H9 (cell line): ENCODE results near the gene SNRNP25. TPM values are rescaled to one million over a fixed set of nuclear protein-coding genes. Genes with fewer than 3 reads are reported as not detected.

Experiments used
- DNase-seq: peaks from one replicate; pipeline ENCODE4 v3.0.0-alpha.2; 2017
- H2AFZ ChIP-seq: one replicate; pipeline ENCODE4 v1.6.1; 2013; ENCODE audit warnings: mild to moderate bottlenecking, low read length, control low read depth, moderate library complexity
- H2AK5ac ChIP-seq: 2 replicates; pipeline ENCODE4 v1.6.1; 2013; ENCODE audit warnings: low read length, control low read depth, mixed read lengths; ENCODE audit not compliant: insufficient read length
- H2BK120ac ChIP-seq: one replicate; pipeline ENCODE4 v1.6.1; 2013; ENCODE audit warnings: low read depth, mild to moderate bottlenecking, low read length, control low read depth, inconsistent platforms; ENCODE audit not compliant: poor library complexity, severe bottlenecking
- H2BK12ac ChIP-seq: 2 replicates; pipeline ENCODE4 v1.6.1; 2013; ENCODE audit warnings: low read length, control low read depth, mixed read lengths, low read depth; ENCODE audit not compliant: insufficient read length
- H2BK15ac ChIP-seq: 2 replicates; pipeline ENCODE4 v1.6.1; 2013; ENCODE audit warnings: low read depth, low read length, control low read depth
- H2BK20ac ChIP-seq: one replicate; pipeline ENCODE4 v1.6.1; 2013; ENCODE audit warnings: low read depth, mild to moderate bottlenecking, low read length, control low read depth, inconsistent platforms; ENCODE audit not compliant: poor library complexity, severe bottlenecking
- H2BK5ac ChIP-seq: 2 replicates; pipeline ENCODE4 v1.6.1; 2013; ENCODE audit warnings: low read length, control low read depth, mixed read lengths; ENCODE audit not compliant: insufficient read length
- H3K14ac ChIP-seq: 2 replicates; pipeline ENCODE4 v1.6.1; 2013; ENCODE audit warnings: low read length, control low read depth; ENCODE audit not compliant: insufficient read depth
- H3K18ac ChIP-seq: 2 replicates; pipeline ENCODE4 v1.6.1; 2013; ENCODE audit warnings: low read depth, mild to moderate bottlenecking, mixed read lengths, low read length, control low read depth; ENCODE audit not compliant: insufficient read length
- H3K23ac ChIP-seq: 2 replicates; pipeline ENCODE4 v1.6.1; 2013; ENCODE audit warnings: low read length, control low read depth, mixed read lengths, low read depth; ENCODE audit not compliant: insufficient read length
- H3K23me2 ChIP-seq: 2 replicates; pipeline ENCODE4 v1.6.1; 2013; ENCODE audit warnings: low read depth, mild to moderate bottlenecking, mixed read lengths, low read length, control low read depth; ENCODE audit not compliant: insufficient read length, poor library complexity, severe bottlenecking
- H3K27ac ChIP-seq: 2 replicates; pipeline ENCODE4 v1.5.1; 2013; ENCODE audit warnings: low read length, control low read depth, mixed read lengths, low read depth; ENCODE audit not compliant: insufficient read length
- H3K27me3 ChIP-seq: 2 replicates; pipeline ENCODE4 v1.6.1; 2013; ENCODE audit warnings: low read length, control low read depth, inconsistent platforms; ENCODE audit not compliant: insufficient read depth
- H3K4ac ChIP-seq: 2 replicates; pipeline ENCODE4 v1.6.1; 2013; ENCODE audit warnings: low read depth, mild to moderate bottlenecking, control low read depth, inconsistent platforms, low read length, moderate library complexity
- H3K4me1 ChIP-seq: 2 replicates; pipeline ENCODE4 v1.6.1; 2013; ENCODE audit warnings: low read length, control low read depth, inconsistent platforms; ENCODE audit not compliant: insufficient read depth
- H3K4me2 ChIP-seq: 2 replicates; pipeline ENCODE4 v1.6.1; 2013; ENCODE audit warnings: low read length, control low read depth, mixed read lengths; ENCODE audit not compliant: insufficient read length, insufficient read depth
- H3K56ac ChIP-seq: 2 replicates; pipeline ENCODE4 v1.6.1; 2013; ENCODE audit warnings: low read depth, mild to moderate bottlenecking, mixed read lengths, low read length, control low read depth; ENCODE audit not compliant: insufficient read length
- H3K79me1 ChIP-seq: 2 replicates; pipeline ENCODE4 v1.6.1; 2013; ENCODE audit warnings: low read depth, mild to moderate bottlenecking, moderate library complexity, low read length, control low read depth, inconsistent platforms; ENCODE audit not compliant: insufficient read depth, poor library complexity, severe bottlenecking
- H3K79me2 ChIP-seq: 2 replicates; pipeline ENCODE4 v1.6.1; 2013; ENCODE audit warnings: low read length, control low read depth, inconsistent platforms; ENCODE audit not compliant: insufficient read depth
- H3K9ac ChIP-seq: 2 replicates; pipeline ENCODE4 v1.6.1; 2013; ENCODE audit warnings: low read length, control low read depth, mixed read lengths; ENCODE audit not compliant: insufficient read length; ENCODE audit errors: extremely low read depth
- H3K9me3 ChIP-seq: one replicate; pipeline ENCODE4 v1.6.1; 2013; ENCODE audit warnings: low read depth, low read length, inconsistent platforms; ENCODE audit not compliant: control insufficient read depth
- H3T11ph ChIP-seq: one replicate; pipeline ENCODE4 v1.6.1; 2013; ENCODE audit warnings: mild to moderate bottlenecking, low read length, control low read depth, inconsistent platforms
- H4K20me1 ChIP-seq: one replicate; pipeline ENCODE4 v1.6.1; 2013; ENCODE audit not compliant: control insufficient read depth, insufficient read length, insufficient read depth
- H4K5ac ChIP-seq: 2 replicates; pipeline ENCODE4 v1.6.1; 2013; ENCODE audit warnings: low read depth, mild to moderate bottlenecking, mixed read lengths, low read length, control low read depth; ENCODE audit not compliant: insufficient read length
- H4K8ac ChIP-seq: replicated peaks from 2 replicates; pipeline ENCODE4 v1.6.1; 2013; ENCODE audit warnings: low read length, control low read depth, mixed read lengths, low read depth; ENCODE audit not compliant: insufficient read length
- H4K91ac ChIP-seq: 2 replicates; pipeline ENCODE4 v1.6.1; 2013; ENCODE audit warnings: low read depth, mild to moderate bottlenecking, moderate library complexity, mixed read lengths, low read length, control low read depth; ENCODE audit not compliant: insufficient read length
- H3K27ac Mint-ChIP-seq, 3 experiments: 2 replicates in 2 of 3; 3 replicates in 1 of 3; pipeline ENCODE4 v1.8.0; 2020 to 2021; ENCODE audit warnings: mixed read lengths in 3 of 3, mild to moderate bottlenecking in 1 of 3, moderate library complexity in 1 of 3
- H3K27me3 Mint-ChIP-seq: 2 replicates; pipeline ENCODE4 v1.8.0; 2021; ENCODE audit warnings: low read depth, mild to moderate bottlenecking, moderate library complexity, mixed read lengths
- H3K36me3 Mint-ChIP-seq, 3 experiments: 2 replicates in 2 of 3; 3 replicates in 1 of 3; pipeline ENCODE4 v1.8.0; 2020 to 2021; ENCODE audit warnings: low read depth in 3 of 3, mixed read lengths in 3 of 3; ENCODE audit not compliant: insufficient read depth in 1 of 3
- H3K4me1 Mint-ChIP-seq, 2 experiments: 2 replicates each; pipeline ENCODE4 v1.8.0; 2020; ENCODE audit warnings: mixed read lengths in 2 of 2
- H3K4me3 Mint-ChIP-seq, 2 experiments: 2 replicates in 1 of 2; 3 replicates in 1 of 2; pipeline ENCODE4 v1.8.0; 2020 to 2021; ENCODE audit warnings: mild to moderate bottlenecking in 2 of 2, mixed read lengths in 2 of 2, moderate library complexity in 1 of 2
- H3K9me3 Mint-ChIP-seq, 2 experiments: 2 replicates in 1 of 2; 3 replicates in 1 of 2; pipeline ENCODE4 v1.8.0; 2020; ENCODE audit warnings: mild to moderate bottlenecking in 2 of 2, mixed read lengths in 2 of 2, moderate library complexity in 1 of 2
- WGBS: extraction: QIAGEN DNeasy Blood & Tissue Kit; methylation state at CpG from one replicate; pipeline ENCODE4 v1.1.7; 2013; ENCODE audit warnings: missing lambda C conversion rate, low lambda C conversion rate, mixed read lengths; ENCODE audit not compliant: insufficient read length; ENCODE audit errors: extremely low coverage; 5-methylcytosine and 5-hydroxymethylcytosine counted together
- total RNA-seq: library from RNA; stranded (reverse); gene quantifications from 2 replicates; pipeline ENCODE4 v1.2.1, GENCODE V29; 2021
- TF ChIP-seq, protein P1 (sequence below): fragments of 200-600 bp; sonication (generic); conservative IDR thresholded peaks from 3 replicates; pipeline ENCODE4 v1.8.0; 2021; ENCODE audit warnings: antibody characterized with exemption, mild to moderate bottlenecking

The SNRNP25 gene
- total RNA-seq, 1 experiment from 2014 or later: 78.5 TPM

- WGBS: no CpG with 5 or more reads among the region's 8 CpGs
Measured at GRCh38 chr16:97822-98221, 44.2 kb downstream of the SNRNP25 start.

More at GRCh38 chr16:97822-98221, 44.2 kb downstream of the SNRNP25 start:
- no peak overlapping the region for H2BK20ac ChIP-seq
- Mint-ChIP-seq H3K27me3 (no peaks in the 10 kb centered on the region), H3K27ac (peak overlapping the region in 2 of 3 experiments; percentile 22 to 28; a peak in 1 of 7 replicates), H3K4me1 (no peaks in the 10 kb centered on the region), H3K4me3 (no peak overlapping the region), H3K36me3 (peaks cover 0 to 20% (median 2%) of the 10 kb centered on the region in 3 experiments; a peak in 2 of 7 replicates), H3K9me3 (no peaks in the 10 kb centered on the region; a peak in 1 of 5 replicates)
- TF ChIP-seq, protein P1, sequence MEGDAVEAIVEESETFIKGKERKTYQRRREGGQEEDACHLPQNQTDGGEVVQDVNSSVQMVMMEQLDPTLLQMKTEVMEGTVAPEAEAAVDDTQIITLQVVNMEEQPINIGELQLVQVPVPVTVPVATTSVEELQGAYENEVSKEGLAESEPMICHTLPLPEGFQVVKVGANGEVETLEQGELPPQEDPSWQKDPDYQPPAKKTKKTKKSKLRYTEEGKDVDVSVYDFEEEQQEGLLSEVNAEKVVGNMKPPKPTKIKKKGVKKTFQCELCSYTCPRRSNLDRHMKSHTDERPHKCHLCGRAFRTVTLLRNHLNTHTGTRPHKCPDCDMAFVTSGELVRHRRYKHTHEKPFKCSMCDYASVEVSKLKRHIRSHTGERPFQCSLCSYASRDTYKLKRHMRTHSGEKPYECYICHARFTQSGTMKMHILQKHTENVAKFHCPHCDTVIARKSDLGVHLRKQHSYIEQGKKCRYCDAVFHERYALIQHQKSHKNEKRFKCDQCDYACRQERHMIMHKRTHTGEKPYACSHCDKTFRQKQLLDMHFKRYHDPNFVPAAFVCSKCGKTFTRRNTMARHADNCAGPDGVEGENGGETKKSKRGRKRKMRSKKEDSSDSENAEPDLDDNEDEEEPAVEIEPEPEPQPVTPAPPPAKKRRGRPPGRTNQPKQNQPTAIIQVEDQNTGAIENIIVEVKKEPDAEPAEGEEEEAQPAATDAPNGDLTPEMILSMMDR: no peak
- no peak for DNase-seq
- no peak overlapping the region for H4K91ac ChIP-seq
- no peak overlapping the region for H4K5ac ChIP-seq
- H3K79me1 ChIP-seq: no peaks in the 10 kb centered on the region
- no peak overlapping the region for H3K4me2 ChIP-seq
- no peak overlapping the region for H2AK5ac ChIP-seq
- no peak overlapping the region for H4K8ac ChIP-seq
- H3K27me3 ChIP-seq: no peaks in the 10 kb centered on the region
- H3K23ac ChIP-seq: no peak overlapping the region
- no peak overlapping the region for H3K14ac ChIP-seq
- no peak overlapping the region for H3T11ph ChIP-seq
- H2BK12ac ChIP-seq: no peak overlapping the region
- H2BK15ac ChIP-seq: no peak overlapping the region
- no peak overlapping the region for H3K27ac ChIP-seq
- no peak overlapping the region for H2BK120ac ChIP-seq
- no peaks in the 10 kb centered on the region for H3K79me2 ChIP-seq
- no peak overlapping the region for H3K18ac ChIP-seq
- H2BK5ac ChIP-seq: no peak overlapping the region
- no peaks in the 10 kb centered on the region for H3K9me3 ChIP-seq
- no peak overlapping the region for H3K4ac ChIP-seq
- no peak overlapping the region for H3K9ac ChIP-seq
- H3K23me2 ChIP-seq: no peaks in the 10 kb centered on the region
- no peak overlapping the region for H2AFZ ChIP-seq
- no peaks in the 10 kb centered on the region for H4K20me1 ChIP-seq
- H3K4me1 ChIP-seq: no peaks in the 10 kb centered on the region
- H3K56ac ChIP-seq: no peak overlapping the region
